ENCODE results near the gene NKD1.
A peak's percentile ranks its signal among the peaks of the same experiment; 100 is the strongest.

Gene NKD1

GRCh38 chr16:50568187-50568815, 20.1 kb downstream of the NKD1 start:
- Histone ChIP-seq H3K4me1 (peaks cover 0 to 17% (median 12%) of the 10 kb centered on the region in 10 experiments; a peak in 13 of 20 replicates), H3K4me3 (no peak overlapping the region), H4K20me1 (no peaks in the 10 kb centered on the region), H3K27me3 (no peaks in the 10 kb centered on the region), H3K9me3 (replicated peaks in 1 of 11) (no peaks in the 10 kb centered on the region), H3K27ac (no peak overlapping the region), H3K36me3 (no peaks in the 10 kb centered on the region), H3K9ac (no peak overlapping the region), H3K4me2 (peak overlapping the region in 9 of 11 experiments; percentile 20 to 54 (median 35); a peak in 13 of 22 replicates)
- no peak for TF ChIP-seq Cebpa-rat (IDR thresholded peaks at IDR 0.05)

- no peak overlapping the region for H3K27ac ChIP-seq
- H3K4me1 ChIP-seq: peaks cover 0 to 11% (median 7%) of the 10 kb centered on the region in 10 experiments; a peak in 12 of 20 replicates
- H3K27me3 ChIP-seq: no peaks in the 10 kb centered on the region
- H3K4me3 ChIP-seq: no peak overlapping the region
- no peak overlapping the region for H3K9ac ChIP-seq
- H3K36me3 ChIP-seq: no peaks in the 10 kb centered on the region
- H4K20me1 ChIP-seq: no peaks in the 10 kb centered on the region
- no peak for TF ChIP-seq Cebpa-rat (IDR thresholded peaks at IDR 0.05)
- no peak overlapping the region for H3K4me2 ChIP-seq
- no peaks in the 10 kb centered on the region for H3K9me3 ChIP-seq (replicated peaks in 1 of 11)
Measured at GRCh38 chr16:50570354-50570753, 22.2 kb downstream of the NKD1 start.

GRCh38 chr16:50570808-50571598, 22.8 kb downstream of the NKD1 start:
- Histone ChIP-seq H3K9me3 (replicated peaks in 1 of 11) (no peaks in the 10 kb centered on the region), H4K20me1 (no peaks in the 10 kb centered on the region), H3K36me3 (no peaks in the 10 kb centered on the region), H3K27ac (no peak overlapping the region), H3K9ac (no peak overlapping the region), H3K4me2 (no peak overlapping the region), H3K4me1 (peaks cover 0 to 11% (median 7%) of the 10 kb centered on the region in 10 experiments; a peak in 12 of 20 replicates), H3K4me3 (no peak overlapping the region), H3K27me3 (no peaks in the 10 kb centered on the region)
- no peak for TF ChIP-seq Cebpa-rat (IDR thresholded peaks at IDR 0.05)

GRCh38 chr16:50571786-50572185, 23.6 kb downstream of the NKD1 start:
- no peak overlapping the region for H3K9ac ChIP-seq
- no peaks in the 10 kb centered on the region for H3K36me3 ChIP-seq
- TF ChIP-seq Cebpa-rat (IDR thresholded peaks at IDR 0.05): no peak
- H3K27ac ChIP-seq: no peak overlapping the region
- H3K9me3 ChIP-seq (replicated peaks in 1 of 11): no peaks in the 10 kb centered on the region
- no peak overlapping the region for H3K4me2 ChIP-seq
- H3K4me1 ChIP-seq: peaks cover 0 to 11% (median 7%) of the 10 kb centered on the region in 10 experiments; a peak in 12 of 20 replicates
- no peak overlapping the region for H3K4me3 ChIP-seq
- no peaks in the 10 kb centered on the region for H3K27me3 ChIP-seq
- H4K20me1 ChIP-seq: no peaks in the 10 kb centered on the region

- Histone ChIP-seq H3K27me3 (no peaks in the 10 kb centered on the region), H4K20me1 (no peaks in the 10 kb centered on the region), H3K36me3 (no peaks in the 10 kb centered on the region), H3K4me2 (no peak overlapping the region), H3K27ac (no peak overlapping the region), H3K9me3 (replicated peaks in 1 of 11) (no peaks in the 10 kb centered on the region), H3K4me3 (no peak overlapping the region), H3K9ac (no peak overlapping the region), H3K4me1 (peaks cover 0 to 10% (median 7%) of the 10 kb centered on the region in 10 experiments; a peak in 12 of 20 replicates)
- TF ChIP-seq Cebpa-rat (IDR thresholded peaks at IDR 0.05): no peak
Measured at GRCh38 chr16:50572700-50573099, 24.5 kb downstream of the NKD1 start.

GRCh38 chr16:50573279-50573678, 25.1 kb downstream of the NKD1 start:
- no peak overlapping the region for H3K4me2 ChIP-seq
- no peaks in the 10 kb centered on the region for H3K27me3 ChIP-seq
- no peak for TF ChIP-seq Cebpa-rat (IDR thresholded peaks at IDR 0.05)
- H3K27ac ChIP-seq: no peak overlapping the region
- no peak overlapping the region for H3K9ac ChIP-seq
- peaks cover 0 to 4% (median 2%) of the 10 kb centered on the region in 10 experiments; a peak in 11 of 20 replicates for H3K4me1 ChIP-seq
- no peaks in the 10 kb centered on the region for H3K9me3 ChIP-seq (replicated peaks in 1 of 11)
- no peak overlapping the region for H3K4me3 ChIP-seq
- no peaks in the 10 kb centered on the region for H4K20me1 ChIP-seq
- H3K36me3 ChIP-seq: no peaks in the 10 kb centered on the region

GRCh38 chr16:50573947-50574744, 25.9 kb downstream of the NKD1 start:
- Histone ChIP-seq H4K20me1 (no peaks in the 10 kb centered on the region), H3K9ac (no peak overlapping the region), H3K27me3 (no peaks in the 10 kb centered on the region), H3K4me3 (no peak overlapping the region), H3K27ac (no peak overlapping the region), H3K4me1 (no peaks in the 10 kb centered on the region), H3K9me3 (replicated peaks in 1 of 11) (no peaks in the 10 kb centered on the region; a peak in 1 of 22 replicates), H3K4me2 (no peak overlapping the region), H3K36me3 (no peaks in the 10 kb centered on the region)
- TF ChIP-seq Cebpa-rat (IDR thresholded peaks at IDR 0.05): no peak

- no peak overlapping the region for H3K4me2 ChIP-seq
- no peak overlapping the region for H3K9ac ChIP-seq
- no peaks in the 10 kb centered on the region for H3K27me3 ChIP-seq
- H4K20me1 ChIP-seq: no peaks in the 10 kb centered on the region
- no peaks in the 10 kb centered on the region for H3K36me3 ChIP-seq
- TF ChIP-seq Cebpa-rat (IDR thresholded peaks at IDR 0.05): no peak
- no peak overlapping the region for H3K27ac ChIP-seq
- no peaks in the 10 kb centered on the region for H3K4me1 ChIP-seq
- H3K4me3 ChIP-seq: no peak overlapping the region
- H3K9me3 ChIP-seq (replicated peaks in 1 of 11): no peaks in the 10 kb centered on the region; a peak in 1 of 22 replicates
Measured at GRCh38 chr16:50574745-50575136, 26.5 kb downstream of the NKD1 start.

- TF ChIP-seq Cebpa-rat (IDR thresholded peaks at IDR 0.05): no peak
- no peak overlapping the region for H3K4me2 ChIP-seq
- no peaks in the 10 kb centered on the region; a peak in 1 of 22 replicates for H3K9me3 ChIP-seq (replicated peaks in 1 of 11)
- no peaks in the 10 kb centered on the region for H3K36me3 ChIP-seq
- no peak overlapping the region for H3K9ac ChIP-seq
- no peaks in the 10 kb centered on the region for H4K20me1 ChIP-seq
- no peaks in the 10 kb centered on the region for H3K4me1 ChIP-seq
- no peak overlapping the region for H3K27ac ChIP-seq
- no peaks in the 10 kb centered on the region for H3K27me3 ChIP-seq
- H3K4me3 ChIP-seq: no peak overlapping the region
Measured at GRCh38 chr16:50575743-50576142, 27.5 kb downstream of the NKD1 start.
